H9 (cell line): Measurements from ENCODE around the gene GOLGA3. TPM values are rescaled to one million over a fixed set of nuclear protein-coding genes. Genes with fewer than 3 reads are reported as not detected.

Experiments used
- DNase-seq: peaks from one replicate; pipeline ENCODE4 v3.0.0-alpha.2; 2017
- H2AFZ ChIP-seq: one replicate; pipeline ENCODE4 v1.6.1; 2013; ENCODE audit warnings: mild to moderate bottlenecking, low read length, control low read depth, moderate library complexity
- H2AK5ac ChIP-seq: 2 replicates; pipeline ENCODE4 v1.6.1; 2013; ENCODE audit warnings: low read length, control low read depth, mixed read lengths; ENCODE audit not compliant: insufficient read length
- H2BK120ac ChIP-seq: one replicate; pipeline ENCODE4 v1.6.1; 2013; ENCODE audit warnings: low read depth, mild to moderate bottlenecking, low read length, control low read depth, inconsistent platforms; ENCODE audit not compliant: poor library complexity, severe bottlenecking
- H2BK12ac ChIP-seq: 2 replicates; pipeline ENCODE4 v1.6.1; 2013; ENCODE audit warnings: low read length, control low read depth, mixed read lengths, low read depth; ENCODE audit not compliant: insufficient read length
- H2BK15ac ChIP-seq: 2 replicates; pipeline ENCODE4 v1.6.1; 2013; ENCODE audit warnings: low read depth, low read length, control low read depth
- H2BK20ac ChIP-seq: one replicate; pipeline ENCODE4 v1.6.1; 2013; ENCODE audit warnings: low read depth, mild to moderate bottlenecking, low read length, control low read depth, inconsistent platforms; ENCODE audit not compliant: poor library complexity, severe bottlenecking
- H2BK5ac ChIP-seq: 2 replicates; pipeline ENCODE4 v1.6.1; 2013; ENCODE audit warnings: low read length, control low read depth, mixed read lengths; ENCODE audit not compliant: insufficient read length
- H3K14ac ChIP-seq: 2 replicates; pipeline ENCODE4 v1.6.1; 2013; ENCODE audit warnings: low read length, control low read depth; ENCODE audit not compliant: insufficient read depth
- H3K18ac ChIP-seq: 2 replicates; pipeline ENCODE4 v1.6.1; 2013; ENCODE audit warnings: low read depth, mild to moderate bottlenecking, mixed read lengths, low read length, control low read depth; ENCODE audit not compliant: insufficient read length
- H3K23ac ChIP-seq: 2 replicates; pipeline ENCODE4 v1.6.1; 2013; ENCODE audit warnings: low read length, control low read depth, mixed read lengths, low read depth; ENCODE audit not compliant: insufficient read length
- H3K23me2 ChIP-seq: 2 replicates; pipeline ENCODE4 v1.6.1; 2013; ENCODE audit warnings: low read depth, mild to moderate bottlenecking, mixed read lengths, low read length, control low read depth; ENCODE audit not compliant: insufficient read length, poor library complexity, severe bottlenecking
- H3K27ac ChIP-seq: 2 replicates; pipeline ENCODE4 v1.5.1; 2013; ENCODE audit warnings: low read length, control low read depth, mixed read lengths, low read depth; ENCODE audit not compliant: insufficient read length
- H3K27me3 ChIP-seq: 2 replicates; pipeline ENCODE4 v1.6.1; 2013; ENCODE audit warnings: low read length, control low read depth, inconsistent platforms; ENCODE audit not compliant: insufficient read depth
- H3K4ac ChIP-seq: 2 replicates; pipeline ENCODE4 v1.6.1; 2013; ENCODE audit warnings: low read depth, mild to moderate bottlenecking, control low read depth, inconsistent platforms, low read length, moderate library complexity
- H3K4me1 ChIP-seq: 2 replicates; pipeline ENCODE4 v1.6.1; 2013; ENCODE audit warnings: low read length, control low read depth, inconsistent platforms; ENCODE audit not compliant: insufficient read depth
- H3K4me2 ChIP-seq: 2 replicates; pipeline ENCODE4 v1.6.1; 2013; ENCODE audit warnings: low read length, control low read depth, mixed read lengths; ENCODE audit not compliant: insufficient read length, insufficient read depth
- H3K56ac ChIP-seq: 2 replicates; pipeline ENCODE4 v1.6.1; 2013; ENCODE audit warnings: low read depth, mild to moderate bottlenecking, mixed read lengths, low read length, control low read depth; ENCODE audit not compliant: insufficient read length
- H3K79me1 ChIP-seq: 2 replicates; pipeline ENCODE4 v1.6.1; 2013; ENCODE audit warnings: low read depth, mild to moderate bottlenecking, moderate library complexity, low read length, control low read depth, inconsistent platforms; ENCODE audit not compliant: insufficient read depth, poor library complexity, severe bottlenecking
- H3K79me2 ChIP-seq: 2 replicates; pipeline ENCODE4 v1.6.1; 2013; ENCODE audit warnings: low read length, control low read depth, inconsistent platforms; ENCODE audit not compliant: insufficient read depth
- H3K9ac ChIP-seq: 2 replicates; pipeline ENCODE4 v1.6.1; 2013; ENCODE audit warnings: low read length, control low read depth, mixed read lengths; ENCODE audit not compliant: insufficient read length; ENCODE audit errors: extremely low read depth
- H3K9me3 ChIP-seq: one replicate; pipeline ENCODE4 v1.6.1; 2013; ENCODE audit warnings: low read depth, low read length, inconsistent platforms; ENCODE audit not compliant: control insufficient read depth
- H3T11ph ChIP-seq: one replicate; pipeline ENCODE4 v1.6.1; 2013; ENCODE audit warnings: mild to moderate bottlenecking, low read length, control low read depth, inconsistent platforms
- H4K20me1 ChIP-seq: one replicate; pipeline ENCODE4 v1.6.1; 2013; ENCODE audit not compliant: control insufficient read depth, insufficient read length, insufficient read depth
- H4K5ac ChIP-seq: 2 replicates; pipeline ENCODE4 v1.6.1; 2013; ENCODE audit warnings: low read depth, mild to moderate bottlenecking, mixed read lengths, low read length, control low read depth; ENCODE audit not compliant: insufficient read length
- H4K8ac ChIP-seq: replicated peaks from 2 replicates; pipeline ENCODE4 v1.6.1; 2013; ENCODE audit warnings: low read length, control low read depth, mixed read lengths, low read depth; ENCODE audit not compliant: insufficient read length
- H4K91ac ChIP-seq: 2 replicates; pipeline ENCODE4 v1.6.1; 2013; ENCODE audit warnings: low read depth, mild to moderate bottlenecking, moderate library complexity, mixed read lengths, low read length, control low read depth; ENCODE audit not compliant: insufficient read length
- H3K27ac Mint-ChIP-seq, 3 experiments: 2 replicates in 2 of 3; 3 replicates in 1 of 3; pipeline ENCODE4 v1.8.0; 2020 to 2021; ENCODE audit warnings: mixed read lengths in 3 of 3, mild to moderate bottlenecking in 1 of 3, moderate library complexity in 1 of 3
- H3K27me3 Mint-ChIP-seq: 2 replicates; pipeline ENCODE4 v1.8.0; 2021; ENCODE audit warnings: low read depth, mild to moderate bottlenecking, moderate library complexity, mixed read lengths
- H3K36me3 Mint-ChIP-seq, 3 experiments: 2 replicates in 2 of 3; 3 replicates in 1 of 3; pipeline ENCODE4 v1.8.0; 2020 to 2021; ENCODE audit warnings: low read depth in 3 of 3, mixed read lengths in 3 of 3; ENCODE audit not compliant: insufficient read depth in 1 of 3
- H3K4me1 Mint-ChIP-seq, 2 experiments: 2 replicates each; pipeline ENCODE4 v1.8.0; 2020; ENCODE audit warnings: mixed read lengths in 2 of 2
- H3K4me3 Mint-ChIP-seq, 2 experiments: 2 replicates in 1 of 2; 3 replicates in 1 of 2; pipeline ENCODE4 v1.8.0; 2020 to 2021; ENCODE audit warnings: mild to moderate bottlenecking in 2 of 2, mixed read lengths in 2 of 2, moderate library complexity in 1 of 2
- H3K9me3 Mint-ChIP-seq, 2 experiments: 2 replicates in 1 of 2; 3 replicates in 1 of 2; pipeline ENCODE4 v1.8.0; 2020; ENCODE audit warnings: mild to moderate bottlenecking in 2 of 2, mixed read lengths in 2 of 2, moderate library complexity in 1 of 2
- WGBS: extraction: QIAGEN DNeasy Blood & Tissue Kit; methylation state at CpG from one replicate; pipeline ENCODE4 v1.1.7; 2013; ENCODE audit warnings: missing lambda C conversion rate, low lambda C conversion rate, mixed read lengths; ENCODE audit not compliant: insufficient read length; ENCODE audit errors: extremely low coverage; 5-methylcytosine and 5-hydroxymethylcytosine counted together
- total RNA-seq: library from RNA; stranded (reverse); gene quantifications from 2 replicates; pipeline ENCODE4 v1.2.1, GENCODE V29; 2021
- TF ChIP-seq, protein P1 (sequence below): fragments of 200-600 bp; sonication (generic); conservative IDR thresholded peaks from 3 replicates; pipeline ENCODE4 v1.8.0; 2021; ENCODE audit warnings: antibody characterized with exemption, mild to moderate bottlenecking

Gene GOLGA3
- total RNA-seq, 1 experiment from 2014 or later, result 40.1 TPM

DNA sequence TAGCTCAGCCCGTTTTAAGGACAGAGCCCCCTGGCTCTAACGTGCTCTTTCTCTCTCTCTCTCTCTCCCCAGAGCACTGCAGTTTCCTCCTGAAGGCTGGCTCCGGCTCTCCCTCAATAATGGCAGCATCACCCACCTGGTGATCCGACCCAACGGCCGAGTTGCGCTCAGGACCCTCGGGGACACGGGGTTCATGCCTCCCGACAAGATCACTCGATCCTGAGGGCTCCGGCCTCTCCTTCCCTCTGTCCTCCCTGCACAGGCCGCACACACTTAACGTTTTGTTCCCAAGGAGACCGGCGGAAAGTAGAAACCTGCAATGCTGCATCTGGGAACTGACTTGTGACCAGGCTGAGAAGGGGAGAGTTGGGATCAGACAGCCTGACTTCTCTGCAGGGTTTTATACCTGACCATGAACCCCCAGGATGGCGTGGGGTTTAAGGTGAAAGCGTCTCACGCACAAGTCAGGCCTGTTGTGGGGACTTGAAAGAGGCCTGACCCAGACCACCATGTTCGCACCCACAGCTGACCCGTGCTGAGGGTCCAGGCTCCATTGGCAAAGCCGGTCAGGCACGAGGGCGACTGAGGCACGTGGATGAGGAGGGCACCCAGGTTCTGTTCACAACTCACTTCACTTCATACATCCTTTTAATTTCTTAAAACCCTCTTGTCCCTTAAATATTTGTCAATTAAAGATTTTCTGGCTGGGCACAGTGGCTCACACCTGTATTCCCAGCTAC is 107.9 kb downstream of the GOLGA3 start:
- Histone ChIP-seq H3K4me1 (no peaks in the 10 kb centered on the region), H3K27me3 (no peaks in the 10 kb centered on the region), H3K9ac (no peak overlapping the region), H3K18ac (no peak overlapping the region), H2BK12ac (no peak overlapping the region), H3K4me2 (no peak overlapping the region), H3K4ac (no peak overlapping the region), H4K91ac (no peak overlapping the region), H3K79me1 (no peaks in the 10 kb centered on the region), H4K20me1 (no peaks in the 10 kb centered on the region), H2AFZ (no peak overlapping the region), H2BK5ac (no peak overlapping the region), H2BK120ac (no peak overlapping the region), H3K56ac (no peak overlapping the region), H2BK15ac (no peak overlapping the region), H3K23me2 (no peaks in the 10 kb centered on the region), H2BK20ac (no peak overlapping the region), H3K14ac (no peak overlapping the region), H3K23ac (no peak overlapping the region), H3K27ac (no peak overlapping the region), H3K9me3 (no peaks in the 10 kb centered on the region), H2AK5ac (no peak overlapping the region), H3K79me2 (no peaks in the 10 kb centered on the region), H3T11ph (no peak overlapping the region), H4K5ac (no peak overlapping the region), H4K8ac (no peak overlapping the region)
- no peak for DNase-seq
- no CpG with 5 or more reads among the region's 25 CpGs for WGBS
- no peaks in the 10 kb centered on the region for H3K4me1 Mint-ChIP-seq
- peaks cover 35 to 86% (median 69%) of the 10 kb centered on the region in 3 experiments; a peak in 6 of 7 replicates for H3K36me3 Mint-ChIP-seq
- H3K27ac Mint-ChIP-seq, result peak overlapping the region in 1 of 3 experiments; percentile 84; a peak in 2 of 7 replicates
- TF ChIP-seq, protein P1, sequence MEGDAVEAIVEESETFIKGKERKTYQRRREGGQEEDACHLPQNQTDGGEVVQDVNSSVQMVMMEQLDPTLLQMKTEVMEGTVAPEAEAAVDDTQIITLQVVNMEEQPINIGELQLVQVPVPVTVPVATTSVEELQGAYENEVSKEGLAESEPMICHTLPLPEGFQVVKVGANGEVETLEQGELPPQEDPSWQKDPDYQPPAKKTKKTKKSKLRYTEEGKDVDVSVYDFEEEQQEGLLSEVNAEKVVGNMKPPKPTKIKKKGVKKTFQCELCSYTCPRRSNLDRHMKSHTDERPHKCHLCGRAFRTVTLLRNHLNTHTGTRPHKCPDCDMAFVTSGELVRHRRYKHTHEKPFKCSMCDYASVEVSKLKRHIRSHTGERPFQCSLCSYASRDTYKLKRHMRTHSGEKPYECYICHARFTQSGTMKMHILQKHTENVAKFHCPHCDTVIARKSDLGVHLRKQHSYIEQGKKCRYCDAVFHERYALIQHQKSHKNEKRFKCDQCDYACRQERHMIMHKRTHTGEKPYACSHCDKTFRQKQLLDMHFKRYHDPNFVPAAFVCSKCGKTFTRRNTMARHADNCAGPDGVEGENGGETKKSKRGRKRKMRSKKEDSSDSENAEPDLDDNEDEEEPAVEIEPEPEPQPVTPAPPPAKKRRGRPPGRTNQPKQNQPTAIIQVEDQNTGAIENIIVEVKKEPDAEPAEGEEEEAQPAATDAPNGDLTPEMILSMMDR, result no peak
- H3K27me3 Mint-ChIP-seq, result no peaks in the 10 kb centered on the region; the same call in 1 of the 2 replicates
- no peak overlapping the region for H3K4me3 Mint-ChIP-seq
- no peaks in the 10 kb centered on the region for H3K9me3 Mint-ChIP-seq
